PC-3 (cell line): ENCODE results near the gene FGFRL1. TPM values are rescaled to one million over a fixed set of nuclear protein-coding genes. Genes with fewer than 3 reads are reported as not detected.
A peak's percentile ranks its signal among the peaks of the same experiment; 100 is the strongest.

Experiments used
- ATAC-seq: fragments of 200-7000 bp; cut with Tn5 transposase; 2 replicates; pipeline ENCODE4 v1.9.1; 2020; ENCODE audit warnings: mild to moderate bottlenecking, moderate library complexity
- BruUV-seq: library from RNA; stranded (reverse); fragments of 400-500 nt; replicated peaks from 2 replicates; lab custom pipeline; 2021; lab: Mats Ljungman, UMichigan
- CTCF ChIA-PET: fragments of 300-600 bp; sonication (Branson Sonifier 250); formaldehyde crosslinking; loops from one replicate; lab custom pipeline; 2022; ENCODE audit warnings: antibody characterized with exemption; lab: Charles Lee
- POLR2A ChIA-PET: fragments of 300-600 bp; sonication (Branson Sonifier 250); formaldehyde crosslinking; loops from one replicate; lab custom pipeline; 2022; ENCODE audit warnings: antibody characterized with exemption; ENCODE audit not compliant: unreplicated experiment; lab: Charles Lee
- DNase-seq: peaks from one replicate; pipeline ENCODE4 v3.0.0-alpha.2; 2015
- H2AFZ ChIP-seq: fragments of 300-600 bp; sonication (generic); 2 replicates; pipeline ENCODE4 v1.6.0; 2016; ENCODE audit warnings: antibody characterized with exemption, low read length
- H3F3A ChIP-seq: fragments of 300-600 bp; sonication (generic); one replicate; pipeline ENCODE4 v1.6.0; 2017; ENCODE audit warnings: antibody characterized with exemption, low read length, control low read depth, mild to moderate bottlenecking; ENCODE audit not compliant: unreplicated experiment
- H3K27ac ChIP-seq: fragments of 300-600 bp; sonication (generic); 2 replicates; pipeline ENCODE4 v1.5.1; 2016; ENCODE audit warnings: mild to moderate bottlenecking, low read length
- H3K27me3 ChIP-seq: fragments of 300-600 bp; sonication (generic); 2 replicates; pipeline ENCODE4 v1.6.1; 2016; ENCODE audit warnings: low read length, mixed read lengths
- H3K36me3 ChIP-seq: fragments of 300-600 bp; sonication (generic); 2 replicates; pipeline ENCODE4 v1.6.1; 2016; ENCODE audit warnings: low read depth, mixed run types, low read length, mixed read lengths
- H3K4me1 ChIP-seq: fragments of 300-600 bp; sonication (generic); 2 replicates; pipeline ENCODE4 v1.5.1; 2016; ENCODE audit warnings: low read length; ENCODE audit not compliant: insufficient read depth
- H3K4me2 ChIP-seq: fragments of 300-600 bp; sonication (generic); 2 replicates; pipeline ENCODE4 v1.6.0; 2016; ENCODE audit warnings: low read length
- H3K4me3 ChIP-seq: fragments of 300-600 bp; sonication (generic); 2 replicates; pipeline ENCODE4 v1.5.1; 2016; ENCODE audit warnings: mild to moderate bottlenecking, low read length, mixed read lengths
- H3K79me2 ChIP-seq: fragments of 300-600 bp; sonication (generic); 2 replicates; pipeline ENCODE4 v1.6.1; 2017; ENCODE audit warnings: low read length, mixed read lengths
- H3K9ac ChIP-seq: fragments of 300-600 bp; sonication (generic); 2 replicates; pipeline ENCODE4 v1.6.0; 2016; ENCODE audit warnings: mild to moderate bottlenecking, low read length
- H3K9me2 ChIP-seq: fragments of 300-600 bp; sonication (generic); replicated peaks from 2 replicates; pipeline ENCODE4 v1.6.1; 2016; ENCODE audit warnings: mixed run types, low read length, mixed read lengths
- H3K9me3 ChIP-seq: fragments of 300-600 bp; sonication (generic); 2 replicates; pipeline ENCODE4 v1.6.1; 2016; ENCODE audit warnings: low read length, mixed read lengths
- H4K20me1 ChIP-seq: fragments of 300-600 bp; sonication (generic); 2 replicates; pipeline ENCODE4 v1.6.1; 2016; ENCODE audit warnings: low read length, mixed read lengths
- EZH2 ChIP-seq: fragments of 300-600 bp; sonication (generic); IDR thresholded peaks from one replicate; pipeline ENCODE4 v1.6.1; 2017; ENCODE audit warnings: antibody characterized with exemption, mild to moderate bottlenecking, low read length; ENCODE audit not compliant: unreplicated experiment
- EZH2phosphoT487 ChIP-seq: fragments of 300-600 bp; sonication (generic); IDR thresholded peaks from 2 replicates; pipeline ENCODE4 v1.6.1; 2018; ENCODE audit warnings: mild to moderate bottlenecking, antibody characterized with exemption, low read length, borderline replicate concordance
- intact Hi-C: fragments of 100-400 bp; cut with micrococcal nuclease; formaldehyde crosslinking; loops from 2 replicates; pipeline ENCODE4 v1.9.0; 2023
- total RNA-seq: library from RNA; depleted of rRNA; stranded (reverse); fragments of >200 nt; gene quantifications from 2 replicates; pipeline ENCODE4 v1.2.3, GENCODE V29; 2014
- TF ChIP-seq, protein P1 (sequence below): fragments of 300-600 bp; sonication (generic); conservative IDR thresholded peaks from 2 replicates; pipeline ENCODE4 v1.5.1; 2017; ENCODE audit warnings: antibody characterized with exemption, low read depth, mild to moderate bottlenecking, low read length

The FGFRL1 gene
- total RNA-seq, 1 experiment from 2014 or later, result 31.2 TPM

DNA sequence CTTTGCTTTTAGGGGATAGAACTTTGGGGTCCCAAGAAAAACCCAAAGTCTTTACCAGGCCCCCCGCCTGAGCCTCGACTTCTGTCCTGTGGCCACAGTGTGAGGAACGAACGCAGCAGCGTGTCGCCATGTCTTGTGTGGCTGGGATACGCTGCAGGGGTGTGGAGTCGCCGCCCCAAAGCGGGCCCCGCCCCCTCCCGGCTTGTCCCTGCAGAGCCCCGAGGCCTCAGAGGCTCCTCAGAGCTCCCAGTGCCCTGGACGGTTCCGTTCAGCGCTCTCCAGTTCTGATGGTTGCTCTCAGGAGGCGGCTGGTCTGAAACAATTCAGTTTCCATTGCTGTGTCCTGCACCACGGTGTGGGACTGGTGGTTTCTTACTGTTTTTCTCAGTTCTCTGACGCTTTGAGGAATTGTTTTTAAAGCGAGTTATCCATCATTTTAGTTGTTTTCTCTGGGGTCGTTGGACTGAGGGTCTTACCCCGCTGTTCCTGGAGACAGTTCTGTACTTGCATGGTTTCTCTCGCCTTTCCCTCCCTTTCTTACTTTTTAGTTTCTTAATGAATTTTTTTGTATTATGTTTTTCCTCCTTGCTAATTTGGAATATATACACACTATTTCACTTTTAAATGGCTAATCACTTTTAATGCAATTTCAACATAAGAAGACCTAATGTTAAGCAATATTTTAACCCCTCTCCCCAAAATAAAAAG, 26.1 kb upstream of the FGFRL1 start:
- Histone ChIP-seq H3K27ac (no peak overlapping the region), H3K9ac (peak overlapping the region; percentile 29), H2AFZ (peak overlapping the region; percentile 93), H3K4me3 (peak overlapping the region; percentile 67), H3K79me2 (peaks cover 5% of the 10 kb centered on the region; the same call in 1 of the 2 replicates), H3F3A (no peaks in the 10 kb centered on the region), H3K9me3 (no peaks in the 10 kb centered on the region), H3K4me1 (peaks cover 22% of the 10 kb centered on the region; the same call in 1 of the 2 replicates), H4K20me1 (no peaks in the 10 kb centered on the region), H3K9me2 (no peaks in the 10 kb centered on the region), H3K36me3 (no peaks in the 10 kb centered on the region), H3K4me2 (peak overlapping the region; percentile 94), H3K27me3 (no peaks in the 10 kb centered on the region)
- TF ChIP-seq EZH2phosphoT487 (no peak), EZH2 (no peak)
- TF ChIP-seq, protein P1, sequence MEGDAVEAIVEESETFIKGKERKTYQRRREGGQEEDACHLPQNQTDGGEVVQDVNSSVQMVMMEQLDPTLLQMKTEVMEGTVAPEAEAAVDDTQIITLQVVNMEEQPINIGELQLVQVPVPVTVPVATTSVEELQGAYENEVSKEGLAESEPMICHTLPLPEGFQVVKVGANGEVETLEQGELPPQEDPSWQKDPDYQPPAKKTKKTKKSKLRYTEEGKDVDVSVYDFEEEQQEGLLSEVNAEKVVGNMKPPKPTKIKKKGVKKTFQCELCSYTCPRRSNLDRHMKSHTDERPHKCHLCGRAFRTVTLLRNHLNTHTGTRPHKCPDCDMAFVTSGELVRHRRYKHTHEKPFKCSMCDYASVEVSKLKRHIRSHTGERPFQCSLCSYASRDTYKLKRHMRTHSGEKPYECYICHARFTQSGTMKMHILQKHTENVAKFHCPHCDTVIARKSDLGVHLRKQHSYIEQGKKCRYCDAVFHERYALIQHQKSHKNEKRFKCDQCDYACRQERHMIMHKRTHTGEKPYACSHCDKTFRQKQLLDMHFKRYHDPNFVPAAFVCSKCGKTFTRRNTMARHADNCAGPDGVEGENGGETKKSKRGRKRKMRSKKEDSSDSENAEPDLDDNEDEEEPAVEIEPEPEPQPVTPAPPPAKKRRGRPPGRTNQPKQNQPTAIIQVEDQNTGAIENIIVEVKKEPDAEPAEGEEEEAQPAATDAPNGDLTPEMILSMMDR, result no peak
- POLR2A ChIA-PET, result no interaction called here
- peak; percentile 65 for ATAC-seq
- intact Hi-C loops, result no loop called here
- BruUV-seq, result no TSS peak
- CTCF ChIA-PET, result no interaction called here
- DNase-seq, result peak; percentile 64

DNA sequence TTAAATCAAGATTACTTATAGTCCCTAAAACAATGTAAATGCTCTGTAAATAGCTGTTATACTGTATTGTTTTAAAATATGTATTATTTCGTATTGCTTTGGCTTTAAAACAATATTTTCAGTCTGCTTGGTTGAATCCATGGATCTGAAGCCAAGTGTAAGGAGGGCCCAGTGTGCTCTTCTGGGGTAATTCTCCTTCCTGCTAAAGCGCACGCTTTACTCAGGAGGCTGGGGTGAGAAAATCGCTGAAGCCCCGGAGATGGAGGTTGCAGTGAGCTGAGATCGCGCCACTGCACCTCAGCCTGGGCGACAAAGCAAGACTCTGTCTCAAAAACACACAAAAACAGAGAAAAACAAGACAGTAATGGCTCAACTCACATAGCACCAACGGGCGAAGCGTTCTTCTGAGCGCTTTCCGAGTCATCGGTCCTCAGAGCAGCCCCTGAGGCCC, 25.0 kb upstream of the FGFRL1 start:
- no peak overlapping the region for H3K27ac ChIP-seq
- H2AFZ ChIP-seq, result peak overlapping the region; percentile 86
- ATAC-seq (no peak), DNase-seq (no peak)
- no peaks in the 10 kb centered on the region for H3K9me2 ChIP-seq
- H3K4me3 ChIP-seq, result peak overlapping the region; percentile 78
- intact Hi-C loops, result no loop called here
- H3K27me3 ChIP-seq, result no peaks in the 10 kb centered on the region
- H3K79me2 ChIP-seq, result peaks cover 5% of the 10 kb centered on the region; the same call in 1 of the 2 replicates
- peak overlapping the region; percentile 94 for H3K4me2 ChIP-seq
- BruUV-seq, result TSS peak; percentile 67
- H4K20me1 ChIP-seq, result no peaks in the 10 kb centered on the region
- ChIA-PET CTCF (interaction anchor here (0.6 to 0.7 kb wide), 2 partner anchors 54 to 198 kb away, joined by 3 to 5 read pairs; partner anchors contain the start of genes GAK and TMEM175), POLR2A (interaction anchor here (0.6 kb wide), 1 partner anchor 14 kb away, joined by 5 read pairs; no protein-coding TSS in a partner anchor)
- H3K4me1 ChIP-seq, result peaks cover 22% of the 10 kb centered on the region; the same call in 1 of the 2 replicates
- H3F3A ChIP-seq, result no peaks in the 10 kb centered on the region
- TF ChIP-seq EZH2phosphoT487, result no peak
- no peak for TF ChIP-seq EZH2
- peak overlapping the region; percentile 66 for H3K9ac ChIP-seq
- no peaks in the 10 kb centered on the region for H3K9me3 ChIP-seq
- H3K36me3 ChIP-seq, result no peaks in the 10 kb centered on the region

DNA sequence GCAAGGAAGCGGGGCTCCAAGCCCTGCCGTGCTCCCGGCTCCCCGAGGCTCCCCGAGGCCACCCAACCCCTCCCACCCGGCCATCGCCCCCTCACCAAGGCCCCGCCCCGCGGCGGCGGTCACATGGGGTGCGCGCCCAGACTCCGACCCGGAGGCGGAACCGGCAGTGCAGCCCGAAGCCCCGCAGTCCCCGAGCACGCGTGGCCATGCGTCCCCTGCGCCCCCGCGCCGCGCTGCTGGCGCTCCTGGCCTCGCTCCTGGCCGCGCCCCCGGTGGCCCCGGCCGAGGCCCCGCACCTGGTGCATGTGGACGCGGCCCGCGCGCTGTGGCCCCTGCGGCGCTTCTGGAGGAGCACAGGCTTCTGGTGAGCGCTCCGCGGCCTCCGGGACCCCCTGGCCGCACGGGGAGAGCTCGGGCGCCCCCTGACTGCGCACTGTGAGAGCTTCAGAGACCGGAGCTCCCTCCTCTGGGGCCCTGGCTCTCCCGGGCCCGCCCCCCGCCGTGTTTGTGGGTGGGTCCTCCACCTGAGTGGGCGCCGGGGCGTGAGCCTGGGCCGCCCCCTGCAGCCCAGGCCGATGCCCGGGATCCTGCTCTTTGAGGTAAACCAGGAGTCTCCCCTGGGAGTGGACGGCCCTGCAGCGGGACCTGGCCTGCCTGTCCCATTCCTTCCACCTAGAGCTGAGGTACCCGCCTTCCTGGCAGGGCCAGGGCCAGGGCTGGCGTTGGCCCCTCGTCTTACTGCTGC, 24.4 kb upstream of the FGFRL1 start, which contains the start of gene IDUA:
TSS of gene IDUA (plus strand) at position 166 of the 745 bp plus-strand sequence. CDS start at position 207, 41 bp downstream.
- Histone ChIP-seq H3K4me1 (peaks cover 22% of the 10 kb centered on the region; the same call in 1 of the 2 replicates), H3K9ac (peak within 1 kb of the TSS; percentile 66), H3K9me2 (no peaks in the 10 kb centered on the region), H4K20me1 (no peaks in the 10 kb centered on the region), H3K9me3 (no peaks in the 10 kb centered on the region), H3K27ac (0 out of 2 replicates have a peak within 1 kb of the TSS, but pooled peaks have one; percentile 13), H3K36me3 (no peaks in the 10 kb centered on the region), H3K27me3 (no peaks in the 10 kb centered on the region), H2AFZ (peak within 1 kb of the TSS; percentile 86), H3K79me2 (peaks cover 5% of the 10 kb centered on the region; the same call in 1 of the 2 replicates), H3K4me3 (peak within 1 kb of the TSS; percentile 78), H3K4me2 (peak within 1 kb of the TSS; percentile 94), H3F3A (no peaks in the 10 kb centered on the region)
- POLR2A ChIA-PET, result interaction anchor here (0.5 to 0.6 kb wide), 2 partner anchors 13 to 246 kb away, joined by 4 to 5 read pairs; no protein-coding TSS in a partner anchor
- intact Hi-C loops, result no loop called here
- no TSS peak for BruUV-seq
- ATAC-seq (peak; percentile 74), DNase-seq (peak; percentile 59)
- CTCF ChIA-PET, result interaction anchor here (0.6 to 0.7 kb wide), 2 partner anchors 55 to 198 kb away, joined by 3 to 5 read pairs; partner anchors contain the start of genes GAK and TMEM175
- TF ChIP-seq, protein P1, result peak; percentile 55
- TF ChIP-seq EZH2phosphoT487, result no peak
